SK-N-SH treated with all-trans-retinoic acid at 6 μM for 48 hours (cell line): ENCODE data around the gene RBM12.

ENCODE experiments used
- CREB5 ChIP-seq: fragments of 250-450 bp; sonication (Bioruptor Pico); IDR thresholded peaks from 2 replicates; pipeline ENCODE4 v1.5.1; 2020; ENCODE audit warnings: low read depth, mild to moderate bottlenecking, moderate library complexity
- GLIS3 ChIP-seq: fragments of 250-450 bp; sonication (Bioruptor Pico); IDR thresholded peaks from 2 replicates; pipeline ENCODE4 v1.5.0; 2020; ENCODE audit warnings: mild to moderate bottlenecking, moderate library complexity
- POU6F1 ChIP-seq: fragments of 250-450 bp; sonication (Bioruptor Pico); IDR thresholded peaks from 2 replicates; pipeline ENCODE4 v1.8.0; 2021; ENCODE audit warnings: low read depth, mild to moderate bottlenecking, moderate library complexity, borderline replicate concordance
- PPARA ChIP-seq: fragments of 250-450 bp; sonication (Bioruptor Pico); IDR thresholded peaks from 2 replicates; pipeline ENCODE4 v1.5.0; 2020; ENCODE audit warnings: mild to moderate bottlenecking, borderline replicate concordance
- ZFP3 ChIP-seq: fragments of 250-450 bp; sonication (Bioruptor Pico); IDR thresholded peaks from 2 replicates; pipeline ENCODE4 v1.5.0; 2020; ENCODE audit warnings: mild to moderate bottlenecking, moderate library complexity
- ZFP30 ChIP-seq: fragments of 450-650 bp; formaldehyde crosslinking; IDR thresholded peaks from 2 replicates; pipeline ENCODE4 v1.5.0; 2022; ENCODE audit warnings: mild to moderate bottlenecking, moderate library complexity
- ZNF565 ChIP-seq: fragments of 450-650 bp; formaldehyde crosslinking; conservative IDR thresholded peaks from 2 replicates; pipeline ENCODE4 v1.5.0; 2020; ENCODE audit warnings: low read depth, mild to moderate bottlenecking, moderate library complexity

- TF ChIP-seq PPARA (CRISPR knock-in tag): no peak
- TF ChIP-seq ZFP30 (CRISPR knock-in tag): no peak
- TF ChIP-seq GLIS3 (CRISPR knock-in tag): no peak
- no peak for TF ChIP-seq ZNF565
- TF ChIP-seq POU6F1 (CRISPR knock-in tag): no peak
- no peak for TF ChIP-seq CREB5
- no peak for TF ChIP-seq ZFP3 (CRISPR knock-in tag)
These were observed 19.9 kb downstream of the RBM12 start for GRCh38 chr20:35644806-35645205.
